ENCODE results near the gene FNIP2.
"Not testable (repeated sequence)": the region's sequence is repeated elsewhere in the genome, so short reads cannot be mapped to it uniquely, and the experiment has no call there.

FNIP2 gene

GRCh38 chr4:158817562-158818296 lies 48.9 kb downstream of the FNIP2 start:
- no peak for DNase-seq

GRCh38 chr4:158818560-158819140 lies 49.8 kb downstream of the FNIP2 start:
- DNase-seq, result no peak

- no peak for DNase-seq
Observed at GRCh38 chr4:158819942-158820786, 51.3 kb downstream of the FNIP2 start.

- DNase-seq, result no peak
Observed at GRCh38 chr4:158821228-158821971, 52.6 kb downstream of the FNIP2 start.

- DNase-seq, result no peak
Observed at GRCh38 chr4:158822348-158822747, 53.5 kb downstream of the FNIP2 start.

GRCh38 chr4:158823461-158823873 lies 54.6 kb downstream of the FNIP2 start:
- DNase-seq, result no peak

- DNase-seq, result no peak
Observed at GRCh38 chr4:158824425-158825274, 55.8 kb downstream of the FNIP2 start.

GRCh38 chr4:158825433-158826036 lies 56.7 kb downstream of the FNIP2 start:
- no peak for DNase-seq

- DNase-seq, result no peak
Observed at GRCh38 chr4:158826057-158826456, 57.2 kb downstream of the FNIP2 start.

- DNase-seq, result no peak
Observed at GRCh38 chr4:158826882-158827281, 58.1 kb downstream of the FNIP2 start.

GRCh38 chr4:158827543-158827981 lies 58.7 kb downstream of the FNIP2 start:
- no peak for DNase-seq

- not testable (repeated sequence) for DNase-seq
Observed at GRCh38 chr4:158828151-158828550, 59.3 kb downstream of the FNIP2 start.

GRCh38 chr4:158829254-158829653 lies 60.4 kb downstream of the FNIP2 start:
- DNase-seq, result no peak

GRCh38 chr4:158833602-158834001 lies 64.8 kb downstream of the FNIP2 start:
- DNase-seq, result no peak

- DNase-seq, result no peak
Observed at GRCh38 chr4:158835226-158836001, 66.6 kb downstream of the FNIP2 start.

GRCh38 chr4:158836002-158836369 lies 67.2 kb downstream of the FNIP2 start:
- no peak for DNase-seq

- no peak for DNase-seq
Observed at GRCh38 chr4:158836828-158837449, 68.1 kb downstream of the FNIP2 start.

GRCh38 chr4:158837527-158838141 lies 68.8 kb downstream of the FNIP2 start:
- no peak for DNase-seq

GRCh38 chr4:158840131-158840530 lies 71.3 kb downstream of the FNIP2 start:
- no peak for DNase-seq

GRCh38 chr4:158841540-158841939 lies 72.7 kb downstream of the FNIP2 start:
- DNase-seq, result no peak
